GM21528 (cell line): ENCODE measurements around the gene SPRN.
"Not testable (repeated sequence)": the region's sequence is repeated elsewhere in the genome, so short reads cannot be mapped to it uniquely, and the experiment has no call there.

ENCODE experiments used
- ATAC-seq: cut with Tn5 transposase; IDR thresholded peaks from one replicate; pipeline ENCODE4 v1.9.1; 2021; ENCODE audit warnings: mild to moderate bottlenecking, moderate library complexity; ENCODE audit not compliant: unreplicated experiment, low FRiP score

SPRN gene

GRCh38 chr10:133388973-133389818, 35.2 kb downstream of the SPRN start:
- peak; percentile 80 for ATAC-seq

- no peak for ATAC-seq
These were observed 36.0 kb downstream of the SPRN start for GRCh38 chr10:133388236-133388972.

GRCh38 chr10:133386951-133387350, 37.5 kb downstream of the SPRN start:
- ATAC-seq, result not testable (repeated sequence)

GRCh38 chr10:133385214-133385613, 39.2 kb downstream of the SPRN start:
- ATAC-seq, result no peak

- no peak for ATAC-seq
These were observed 40.4 kb downstream of the SPRN start for GRCh38 chr10:133384071-133384470.

- no peak for ATAC-seq
These were observed 40.9 kb downstream of the SPRN start for GRCh38 chr10:133383551-133383950.

- ATAC-seq, result no peak
These were observed 43.4 kb downstream of the SPRN start for GRCh38 chr10:133381036-133381435.

- ATAC-seq, result peak; percentile 27
These were observed 44.4 kb downstream of the SPRN start for GRCh38 chr10:133379801-133380666.

- peak; percentile 46 for ATAC-seq
These were observed 45.1 kb downstream of the SPRN start, which contains the start of gene PAOX for GRCh38 chr10:133379152-133379800. Gene PAOX, plus strand, starts transcription at chr10:133379262. Its CDS starts 55 bp downstream, at chr10:133379317.

GRCh38 chr10:133378251-133379096, 46.0 kb downstream of the SPRN start:
- ATAC-seq, result peak; percentile 40

- ATAC-seq, result no peak
These were observed 46.6 kb downstream of the SPRN start for GRCh38 chr10:133377818-133378250.

GRCh38 chr10:133377025-133377817, 47.2 kb downstream of the SPRN start:
- no peak for ATAC-seq

GRCh38 chr10:133376183-133376582, 48.2 kb downstream of the SPRN start:
- not testable (repeated sequence) for ATAC-seq

- no peak for ATAC-seq
These were observed 48.9 kb downstream of the SPRN start for GRCh38 chr10:133375357-133376115.

- peak; percentile 95 for ATAC-seq
These were observed 51.0 kb downstream of the SPRN start, which contains the start of gene ECHS1 for GRCh38 chr10:133373174-133374090. Gene ECHS1, minus strand, starts transcription at chr10:133373354. Its CDS starts 21 bp downstream, at chr10:133373333.

GRCh38 chr10:133372507-133372906, 51.9 kb downstream of the SPRN start:
- no peak for ATAC-seq
